Fibroblast of skin of left quadriceps (primary cell): ENCODE measurements around the gene GABRB1.

Experiments
- DNase-seq, 2 experiments: peaks; one replicate each; pipeline ENCODE4 v3.0.0-alpha.2; 2013; ENCODE audit warnings: low read depth in 2 of 2

The GABRB1 gene

DNA sequence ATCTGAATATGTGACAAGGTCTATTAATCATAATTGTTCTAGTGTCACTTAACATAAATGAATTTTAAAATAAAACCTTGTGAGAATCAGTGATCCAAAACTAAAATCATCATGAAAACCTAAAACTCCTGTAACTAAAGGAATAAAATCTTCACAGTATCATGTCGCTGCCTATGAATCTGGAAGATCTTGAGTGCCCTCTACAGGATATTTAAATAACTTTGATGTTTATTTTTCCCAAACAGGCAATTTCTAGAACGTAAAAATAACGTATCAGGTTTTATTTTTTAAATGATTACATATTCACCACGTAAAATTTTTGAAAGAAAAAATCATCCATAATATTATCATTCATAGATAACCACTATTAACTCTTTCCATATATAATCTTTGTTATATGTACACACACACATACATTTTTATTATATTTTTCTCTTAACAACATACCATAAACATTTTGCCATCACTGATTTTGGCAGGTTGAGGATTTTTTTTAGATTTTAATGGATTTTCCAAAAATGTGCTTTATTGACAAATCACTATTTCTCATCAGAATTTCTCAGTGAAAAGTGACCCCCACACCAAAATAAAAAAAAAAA lies 352.6 kb downstream of the GABRB1 start:
- peak; percentile 3 to 16 for DNase-seq

DNA sequence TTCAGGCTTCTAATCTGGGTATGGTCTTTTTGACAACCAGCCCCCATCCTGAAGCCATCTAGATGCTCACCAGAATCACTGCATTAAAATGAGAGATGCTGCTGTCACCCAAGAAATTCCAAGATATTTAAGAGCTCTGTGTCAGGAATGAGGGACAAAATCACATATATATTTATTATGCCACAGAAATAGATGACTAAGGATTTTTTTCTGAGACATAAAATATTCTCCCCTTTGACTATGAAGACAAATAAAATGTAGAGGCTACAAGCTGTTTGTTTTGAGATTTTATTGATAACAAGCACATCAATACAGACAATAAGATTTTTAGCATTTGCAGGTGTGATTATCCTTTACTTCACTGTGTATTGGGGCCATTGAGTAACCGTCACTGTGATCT lies 354.8 kb downstream of the GABRB1 start:
- no peak for DNase-seq

- DNase-seq, result no peak
Measured at GRCh38 chr4:47386561-47387235, 355.3 kb downstream of the GABRB1 start.

GRCh38 chr4:47390428-47391125 lies 359.2 kb downstream of the GABRB1 start:
- no peak for DNase-seq

DNA sequence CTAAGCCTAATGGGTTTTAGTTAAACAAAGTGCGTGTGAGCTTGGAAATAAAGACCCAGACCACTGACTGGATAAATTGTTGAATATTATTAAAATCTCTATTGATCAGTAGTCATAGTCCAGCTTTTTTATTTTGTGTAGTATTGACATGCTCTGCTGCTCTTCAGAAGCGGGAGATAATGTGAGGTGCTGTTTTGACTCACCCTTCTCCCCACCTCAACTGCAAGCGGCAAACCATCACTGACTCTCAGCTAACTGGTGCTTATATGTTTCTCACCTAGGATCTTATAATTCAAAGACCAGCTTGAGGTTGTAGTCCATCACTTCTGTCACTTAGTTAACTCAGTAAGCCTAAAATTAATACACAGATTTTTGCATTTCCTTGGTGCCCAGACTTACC lies 359.9 kb downstream of the GABRB1 start:
- no peak for DNase-seq

GRCh38 chr4:47406408-47406807 lies 375.0 kb downstream of the GABRB1 start:
- DNase-seq, result no peak

GRCh38 chr4:47410271-47410670 lies 378.9 kb downstream of the GABRB1 start:
- no peak for DNase-seq

DNA sequence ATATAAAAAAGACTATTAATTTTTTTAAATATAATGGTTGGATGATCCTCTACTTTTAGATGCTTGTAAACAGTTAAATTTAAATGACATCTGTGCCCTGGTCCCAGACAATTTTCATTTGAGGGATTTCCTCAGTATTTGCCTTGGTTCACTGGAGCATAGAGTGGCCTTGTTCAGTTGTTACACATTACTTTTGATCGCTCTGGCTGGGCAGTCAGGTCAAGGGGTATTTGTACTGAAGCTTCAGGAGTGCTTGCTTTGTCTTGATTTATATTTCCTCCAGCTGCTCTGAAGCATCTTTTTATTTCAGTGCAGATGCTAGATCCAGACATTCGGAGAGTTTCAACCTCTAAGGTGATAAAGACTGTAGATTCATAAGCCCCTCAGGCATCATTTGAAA lies 382.2 kb downstream of the GABRB1 start:
- DNase-seq, result no peak

DNA sequence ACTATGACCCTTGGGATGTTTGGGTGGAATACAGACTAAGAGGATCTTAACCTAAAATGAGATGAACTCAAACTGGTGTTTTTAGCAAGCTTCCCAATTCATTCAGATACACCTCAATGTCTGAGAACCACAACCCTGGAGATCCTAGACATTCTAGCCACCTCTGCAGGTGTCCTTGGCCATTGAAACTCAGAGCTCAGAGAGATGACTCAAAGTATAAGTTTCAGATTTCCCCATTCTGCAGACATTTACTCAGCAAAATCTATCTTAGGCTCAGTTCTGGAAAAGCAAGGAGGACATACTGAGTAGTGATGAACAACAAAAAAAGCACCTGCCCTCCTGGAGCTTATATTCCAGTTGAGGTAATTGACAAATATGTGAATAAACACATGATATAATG lies 384.4 kb downstream of the GABRB1 start:
- DNase-seq, result no peak

GRCh38 chr4:47418147-47418546 lies 386.8 kb downstream of the GABRB1 start:
- DNase-seq, result no peak

- no peak for DNase-seq
Measured at GRCh38 chr4:47419296-47419695, 387.9 kb downstream of the GABRB1 start.

- DNase-seq, result no peak
Measured at GRCh38 chr4:47425628-47426027, 394.3 kb downstream of the GABRB1 start.

DNA sequence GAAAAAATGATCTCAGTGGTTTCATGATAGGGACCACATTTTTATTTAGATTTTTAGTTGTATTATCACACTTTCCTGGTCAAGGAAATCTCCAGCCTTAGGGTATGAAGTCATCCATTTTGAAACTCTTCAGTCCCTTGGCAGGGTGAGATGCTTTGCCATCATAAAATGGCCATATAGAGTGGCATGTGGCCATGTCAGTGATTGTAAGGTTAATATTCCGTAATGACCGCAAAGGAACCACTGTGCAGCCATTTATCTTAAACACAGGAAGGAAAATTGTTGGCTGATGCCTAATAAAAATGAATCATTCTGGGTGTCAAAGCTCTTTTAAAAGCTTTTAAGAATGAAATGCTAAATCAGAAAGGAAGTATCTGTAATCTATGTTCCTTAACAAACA lies 396.6 kb downstream of the GABRB1 start:
- no peak for DNase-seq

- DNase-seq, result no peak
Measured at GRCh38 chr4:47432749-47433148, 401.4 kb downstream of the GABRB1 start.

- DNase-seq, result no peak
Measured at GRCh38 chr4:47434931-47435330, 403.6 kb downstream of the GABRB1 start.

GRCh38 chr4:47442980-47443379 lies 411.6 kb downstream of the GABRB1 start:
- DNase-seq, result no peak

DNA sequence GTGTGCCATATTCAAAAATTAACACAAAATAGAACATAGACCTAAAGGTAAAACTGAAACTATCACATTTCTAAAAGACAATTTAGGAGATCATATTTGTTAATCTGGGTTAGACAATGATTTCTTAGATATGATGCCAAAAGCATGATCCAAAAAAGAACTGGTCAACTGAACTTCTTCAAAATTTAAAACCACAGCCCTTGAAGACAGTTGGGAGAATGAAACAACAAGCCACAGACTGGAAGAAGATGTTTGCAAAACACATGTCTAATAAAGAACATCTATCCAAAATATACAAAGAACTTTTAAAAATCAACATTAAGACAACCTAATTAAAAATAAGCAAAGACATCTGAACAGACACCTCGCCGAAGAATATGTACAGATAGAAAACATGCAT lies 412.7 kb downstream of the GABRB1 start:
- no peak for DNase-seq

DNA sequence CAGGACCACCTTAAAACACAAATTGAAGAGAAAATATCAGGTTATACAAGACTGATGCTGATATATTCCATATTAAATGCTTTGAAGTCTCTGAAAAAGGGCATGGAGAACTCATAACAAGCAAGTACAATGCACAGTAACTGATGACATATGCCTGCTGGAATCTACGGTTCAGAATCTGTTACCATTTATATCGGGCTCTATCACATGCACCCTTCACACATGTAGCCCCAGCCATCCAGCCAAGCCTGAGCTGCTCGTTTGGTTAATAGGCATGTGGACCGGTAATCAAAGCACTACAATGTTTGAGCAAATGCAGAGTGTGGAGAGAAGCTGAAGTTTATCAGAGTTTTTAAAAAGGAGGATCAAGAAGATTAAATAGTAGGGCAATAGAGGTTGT lies 420.3 kb downstream of the GABRB1 start:
- DNase-seq, result peak; percentile 40 to 49

GRCh38 chr4:47462799-47463234 lies 431.4 kb downstream of the GABRB1 start:
- DNase-seq, result no peak

DNA sequence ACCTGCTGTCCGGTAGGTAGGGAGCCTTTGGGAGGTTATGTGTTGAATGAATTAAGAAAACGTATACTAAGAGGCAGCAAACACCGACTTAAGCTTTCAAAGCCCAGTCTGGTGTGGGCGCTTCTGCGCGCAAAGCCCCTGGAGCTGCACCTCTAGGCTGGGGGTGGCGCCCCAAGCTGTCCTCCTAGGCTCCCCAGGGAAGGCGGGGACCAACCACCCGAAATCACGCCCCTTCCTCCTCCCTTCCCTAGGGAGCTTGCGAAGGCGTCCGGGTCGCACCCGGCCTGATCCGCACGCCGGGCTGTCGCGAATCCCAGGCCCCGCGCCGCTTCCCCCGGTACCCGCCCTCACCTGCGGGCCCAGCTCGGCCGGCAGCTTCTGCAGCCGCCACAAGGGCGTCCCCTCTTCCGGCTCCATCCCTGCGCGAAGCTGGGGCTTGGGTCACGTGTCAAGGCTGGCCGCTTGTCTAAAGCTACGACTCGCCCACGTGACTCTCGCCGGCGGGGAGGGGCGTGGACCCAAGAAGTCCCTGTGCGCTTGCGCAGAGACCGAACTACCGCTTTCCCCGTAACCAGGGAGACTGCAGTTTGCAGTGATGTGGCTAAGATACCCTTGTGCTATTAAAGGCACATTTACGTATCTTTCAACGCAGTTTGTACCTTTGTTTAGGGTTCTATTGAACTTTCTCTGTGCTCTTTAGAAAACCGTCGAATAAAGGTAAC lies 432.0 kb downstream of the GABRB1 start, which contains the start of gene COMMD8:
Gene COMMD8 (minus strand): TSS at position 468 of the 722 bp plus-strand sequence. CDS start 51 bp downstream, at position 417.
- peak; percentile 89 to 91 for DNase-seq

- DNase-seq, result no peak
Measured at GRCh38 chr4:47465004-47465403, 433.6 kb downstream of the GABRB1 start.

DNA sequence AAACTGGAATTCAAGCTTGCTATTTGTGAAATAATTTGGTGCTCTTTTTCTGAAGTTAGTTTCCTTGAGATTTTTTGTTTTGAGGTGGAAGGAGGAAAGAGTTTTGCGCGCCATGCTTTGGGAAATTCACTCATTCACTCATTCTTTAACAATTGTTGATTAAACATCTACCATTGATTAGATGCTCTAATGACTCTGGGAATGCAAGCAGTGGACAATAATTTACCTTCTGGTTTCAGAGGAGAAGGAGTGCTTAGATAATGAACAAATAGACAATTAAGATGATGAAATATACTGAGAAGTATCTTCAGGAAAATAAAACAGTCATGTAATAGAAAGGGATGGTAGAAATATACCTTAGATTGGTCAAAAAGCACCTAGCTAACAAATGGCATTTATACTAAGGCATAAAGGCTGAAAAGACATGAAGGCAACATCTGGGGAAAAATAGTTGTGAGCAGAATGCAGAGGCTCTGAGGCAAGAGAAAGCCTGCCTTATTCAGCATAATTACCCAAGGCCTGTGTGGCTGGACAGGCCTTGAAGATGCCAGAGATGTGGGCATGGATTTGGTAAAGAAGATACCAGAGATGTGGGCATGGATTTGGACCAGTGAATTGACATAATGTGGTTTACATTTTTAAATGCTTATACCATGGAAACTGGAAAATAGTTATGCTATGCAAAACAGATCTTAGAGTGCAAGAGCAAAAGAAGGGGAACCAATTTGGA lies 434.9 kb downstream of the GABRB1 start:
- no peak for DNase-seq
